SK-MEL-5 (cell line): ENCODE measurements around the gene ETFBKMT. TPM values are rescaled to one million over a fixed set of nuclear protein-coding genes. Genes with fewer than 3 reads are reported as not detected.
"Not testable (repeated sequence)": the region's sequence is repeated elsewhere in the genome, so short reads cannot be mapped to it uniquely, and the experiment has no call there.

Experiments used
- DNase-seq: peaks from one replicate; pipeline ENCODE4 v3.0.0-alpha.2; 2016; ENCODE audit warnings: low read depth, low spot score
- in situ Hi-C: cut with HindIII; loops from 2 replicates; pipeline ENCODE4 v1.10.0; 2016; ENCODE audit warnings: low sequenced_read_pairs, high pct_unique_total_duplicates, low pct_unique_long_range_greater_than_20kb
- total RNA-seq: library from RNA; depleted of rRNA; stranded (reverse); fragments of >200 nt; shearing (Covaris generic); gene quantifications from 2 replicates; pipeline ENCODE4 v1.2.3, GENCODE V29; 2014; rRNA removed

The ETFBKMT gene
- total RNA-seq, 1 experiment from 2014 or later: 3.9 TPM

GRCh38 chr12:31705621-31706020 is 46.1 kb downstream of the ETFBKMT start:
- in situ Hi-C loops: no loop called here
- DNase-seq: no peak

GRCh38 chr12:31708118-31708517 is 48.6 kb downstream of the ETFBKMT start:
- in situ Hi-C loops: not testable (repeated sequence)

GRCh38 chr12:31710021-31710818 is 50.7 kb downstream of the ETFBKMT start:
- in situ Hi-C loops: no loop called here
- DNase-seq: no peak

More at GRCh38 chr12:31708118-31708517, 48.6 kb downstream of the ETFBKMT start:
- not testable (repeated sequence) for DNase-seq

- in situ Hi-C loops: no loop called here
- no peak for DNase-seq
These were observed 53.4 kb downstream of the ETFBKMT start for GRCh38 chr12:31712877-31713276.

- in situ Hi-C loops: no loop called here
- DNase-seq: no peak
These were observed 55.2 kb downstream of the ETFBKMT start for GRCh38 chr12:31714406-31715271.

GRCh38 chr12:31715283-31715825 is 55.9 kb downstream of the ETFBKMT start:
- DNase-seq: no peak
- in situ Hi-C loops: no loop called here

- DNase-seq, in situ Hi-C loops: not testable (repeated sequence)
These were observed 57.5 kb downstream of the ETFBKMT start for GRCh38 chr12:31716998-31717397.

- DNase-seq, in situ Hi-C loops: not testable (repeated sequence)
These were observed 59.2 kb downstream of the ETFBKMT start for GRCh38 chr12:31718542-31719198.

- in situ Hi-C loops: no loop called here
- no peak for DNase-seq
These were observed 63.1 kb downstream of the ETFBKMT start for GRCh38 chr12:31722580-31722979.

Other genes starting within 250 kb of the ETFBKMT start
- gene DENND5B, start 68.6 kb upstream of the ETFBKMT start, total RNA-seq: 14.8 and 16.6 TPM in 2 replicates
- 15.4 and 18.2 TPM in 2 replicates for gene AMN1, start 69.3 kb downstream of the ETFBKMT start, total RNA-seq